SK-N-SH (cell line): ENCODE measurements around the gene ARHGEF4. TPM values are rescaled to one million over a fixed set of nuclear protein-coding genes. Genes with fewer than 3 reads are reported as not detected.

Source experiments
- CTCF ChIA-PET: fragments of 300-600, 350-600 bp; formaldehyde crosslinking; extraction: SDS; loops from one replicate; lab custom pipeline; 2021; lab: Yijun Ruan, JAX
- POLR2A ChIA-PET: fragments of 350-600 bp; sonication (Branson Sonifier 250); formaldehyde crosslinking; extraction: SDS; loops from one replicate; lab custom pipeline; 2020; ENCODE audit warnings: antibody characterized with exemption, inconsistent platforms; lab: Yijun Ruan, JAX
- DNase-seq: peaks from one replicate; pipeline ENCODE4 v3.0.0; 2012
- H2AFZ ChIP-seq: fragments of 200-600 bp; sonication (generic); 2 replicates; pipeline ENCODE4 v1.8.1; 2016; ENCODE audit warnings: antibody characterized with exemption, mild to moderate bottlenecking, low read depth
- H3F3A ChIP-seq: fragments of 200-600 bp; sonication (generic); replicated peaks from 2 replicates; pipeline ENCODE3; 2016; ENCODE audit warnings: antibody characterized with exemption, mild to moderate bottlenecking; ENCODE audit not compliant: insufficient read depth
- H3K27ac ChIP-seq, 2 experiments: fragments of 200-500 bp in 1 of 2; fragments of 200-600 bp in 1 of 2; sonication (Bioruptor generic) in 1 of 2; sonication (generic), shearing (Covaris generic) in 1 of 2; 2 replicates each; pipeline versions ENCODE4 v1.5.1 to v1.6.1; 2014 to 2016; ENCODE audit warnings: low read depth in 2 of 2, inconsistent platforms in 1 of 2, low read length in 1 of 2, mild to moderate bottlenecking in 1 of 2, mixed read lengths in 1 of 2
- H3K27me3 ChIP-seq: fragments of 200-600 bp; sonication (generic), shearing (Covaris generic); 2 replicates; pipeline ENCODE4 v1.6.1; 2016; ENCODE audit warnings: mixed run types; ENCODE audit not compliant: insufficient read depth
- H3K36me3 ChIP-seq, 2 experiments: fragments of 200-500 bp in 1 of 2; fragments of 200-600 bp in 1 of 2; sonication (Bioruptor generic) in 1 of 2; sonication (generic) in 1 of 2; replicated peaks in 1 of 2; 2 replicates each; pipeline versions ENCODE3 to v1.5.1; 2014 to 2016; ENCODE audit warnings: low read length in 1 of 2, mild to moderate bottlenecking in 1 of 2; ENCODE audit not compliant: insufficient read depth in 2 of 2, control insufficient read depth in 1 of 2
- H3K4me1 ChIP-seq, 2 experiments: fragments of 200-500 bp in 1 of 2; fragments of 200-600 bp in 1 of 2; sonication (Bioruptor generic) in 1 of 2; sonication (generic), shearing (Covaris generic) in 1 of 2; 2 replicates each; pipeline versions ENCODE4 v1.5.1 to v1.6.1; 2014 to 2016; ENCODE audit warnings: low read depth in 1 of 2, low read length in 1 of 2, mixed run types in 1 of 2; ENCODE audit not compliant: insufficient read depth in 2 of 2, control insufficient read depth in 1 of 2
- H3K4me2 ChIP-seq: fragments of 200-600 bp; sonication (generic), shearing (Covaris generic); 2 replicates; pipeline ENCODE4 v1.6.1; 2017; ENCODE audit warnings: mixed run types
- H3K4me3 ChIP-seq, 2 experiments: fragments of 200-500 bp in 1 of 2; fragments of 200-600 bp in 1 of 2; sonication (Bioruptor generic) in 1 of 2; sonication (generic), shearing (Covaris generic) in 1 of 2; 2 replicates each; pipeline versions ENCODE4 v1.5.1 to v1.8.1; 2014 to 2016; ENCODE audit warnings: low read depth in 2 of 2, inconsistent platforms in 1 of 2, low read length in 1 of 2, mild to moderate bottlenecking in 1 of 2, mixed read lengths in 1 of 2, moderate library complexity in 1 of 2
- H3K79me2 ChIP-seq: fragments of 200-600 bp; sonication (generic); 2 replicates; pipeline ENCODE4 v1.8.1; 2017; ENCODE audit warnings: mild to moderate bottlenecking; ENCODE audit not compliant: insufficient read depth
- H3K9ac ChIP-seq: fragments of 200-600 bp; sonication (generic); 2 replicates; pipeline ENCODE4 v1.6.1; 2017; ENCODE audit warnings: mixed run types
- H3K9me2 ChIP-seq: fragments of 200-600 bp; sonication (generic); 2 replicates; pipeline ENCODE4 v1.6.1; 2017; ENCODE audit warnings: mixed run types
- H3K9me3 ChIP-seq: fragments of 200-600 bp; sonication (generic); 2 replicates; pipeline ENCODE4 v1.6.1; 2017; ENCODE audit warnings: mixed run types, mild to moderate bottlenecking, moderate library complexity
- H4K20me1 ChIP-seq: fragments of 200-600 bp; sonication (generic); 2 replicates; pipeline ENCODE4 v1.6.1; 2017; ENCODE audit warnings: mild to moderate bottlenecking, mixed run types; ENCODE audit not compliant: insufficient read depth
- EP300 ChIP-seq, 2 experiments: IDR thresholded peaks; 2 replicates each; pipeline versions ENCODE4 v1.4.0 to v1.6.1; 2012; ENCODE audit warnings: borderline replicate concordance in 1 of 2, low read depth in 1 of 2, low read length in 1 of 2
- FOXJ3 ChIP-seq: sonication (generic); formaldehyde crosslinking; IDR thresholded peaks from 2 replicates; pipeline ENCODE4 v1.5.1; 2020; ENCODE audit warnings: mild to moderate bottlenecking, missing genetic modification reagents
- GATA2 ChIP-seq: sonication (generic); formaldehyde crosslinking; IDR thresholded peaks from 2 replicates; pipeline ENCODE4 v1.5.0; 2020; ENCODE audit warnings: mild to moderate bottlenecking, missing genetic modification reagents
- MEF2A ChIP-seq: IDR thresholded peaks from 2 replicates; pipeline ENCODE4 v1.4.0; 2012; ENCODE audit warnings: low read depth, borderline replicate concordance
- MXI1 ChIP-seq: IDR thresholded peaks from 2 replicates; pipeline ENCODE4 v1.6.1; 2012; ENCODE audit warnings: mild to moderate bottlenecking, low read depth, low read length, improper control_type of control experiment
- NRF1 ChIP-seq: IDR thresholded peaks from 2 replicates; pipeline ENCODE4 v1.6.1; 2012; ENCODE audit warnings: low read depth, mild to moderate bottlenecking, low read length
- PBX3 ChIP-seq: IDR thresholded peaks from 2 replicates; pipeline ENCODE4; 2012
- RAD21 ChIP-seq: IDR thresholded peaks from 2 replicates; pipeline ENCODE4 v1.6.1; 2012; ENCODE audit warnings: mild to moderate bottlenecking, low read length
- RXRA ChIP-seq: IDR thresholded peaks from 2 replicates; pipeline ENCODE4 v1.4.0; 2012; ENCODE audit warnings: low read depth, mild to moderate bottlenecking, borderline replicate concordance
- USF1 ChIP-seq: IDR thresholded peaks from 2 replicates; pipeline ENCODE4 v1.4.0; 2012; ENCODE audit warnings: low read depth, borderline replicate concordance
- WGBS: methylation state at CpG from one replicate; pipeline ENCODE4 v1.1.6; 2017; ENCODE audit warnings: low lambda C conversion rate; 5-methylcytosine and 5-hydroxymethylcytosine counted together
- polyA plus RNA-seq, 3 experiments: library from polyadenylated mRNA; depleted of rRNA; stranded (reverse); fragments of >200 nt; gene quantifications; 2 replicates each; pipeline ENCODE4 v1.2.3, GENCODE V29; 2012

The ARHGEF4 gene
- polyA plus RNA-seq, 1 of the 3 experiments (the other 2 are of a cell fraction), result 2.3 TPM

- no peak overlapping the region for H3K9ac ChIP-seq
- H4K20me1 ChIP-seq, result no peaks in the 10 kb centered on the region
- no peaks in the 10 kb centered on the region for H3K79me2 ChIP-seq
- H3K4me2 ChIP-seq, result peak overlapping the region; percentile 67
- H3K27me3 ChIP-seq, result no peaks in the 10 kb centered on the region
- peak; percentile 82 for DNase-seq
- H3K9me2 ChIP-seq, result no peaks in the 10 kb centered on the region
- H3K27ac ChIP-seq, result no peak overlapping the region; a peak in 1 of 4 replicates
- no peaks in the 10 kb centered on the region for H3K36me3 ChIP-seq
- no peaks in the 10 kb centered on the region for H3K9me3 ChIP-seq
- ChIA-PET CTCF (interaction anchor here (0.9 to 1.2 kb wide), 2 partner anchors 40 to 71 kb away, joined by 4 to 5 read pairs; no protein-coding TSS in a partner anchor), POLR2A (no interaction called here)
- 38% methylated on average over 27 of the region's 65 CpGs for WGBS
- H2AFZ ChIP-seq, result peak overlapping the region; percentile 51; the same call in 1 of the 2 replicates
- H3F3A ChIP-seq, result no peaks in the 10 kb centered on the region
- H3K4me1 ChIP-seq, result peaks cover 0 to 41% of the 10 kb centered on the region in 2 experiments; a peak in 2 of 4 replicates
- peak overlapping the region; percentile 32 to 49; a peak in 3 of 4 replicates for H3K4me3 ChIP-seq
- TF ChIP-seq GATA2 (no peak), MXI1 (0 out of 2 replicates have a peak, but pooled peaks have one; percentile 29)
These were observed 198.6 kb downstream of the ARHGEF4 start for GRCh38 chr2:131035112-131035825.

GRCh38 chr2:131035826-131036231 lies 199.1 kb downstream of the ARHGEF4 start:
- Histone ChIP-seq H3K9me2 (no peaks in the 10 kb centered on the region), H3K9me3 (no peaks in the 10 kb centered on the region), H3K27me3 (no peaks in the 10 kb centered on the region), H3K4me1 (peaks cover 0 to 35% of the 10 kb centered on the region in 2 experiments; a peak in 2 of 4 replicates), H3K36me3 (no peaks in the 10 kb centered on the region), H3K4me3 (peak overlapping the region; percentile 32 to 49; a peak in 2 of 4 replicates), H3F3A (no peaks in the 10 kb centered on the region), H3K9ac (no peak overlapping the region), H3K79me2 (no peaks in the 10 kb centered on the region), H3K27ac (no peak overlapping the region), H3K4me2 (peak overlapping the region; percentile 67), H2AFZ (no peak overlapping the region), H4K20me1 (no peaks in the 10 kb centered on the region)
- DNase-seq, result peak; percentile 49
- CTCF ChIA-PET, result interaction anchor here (0.9 to 1.2 kb wide), 2 partner anchors 40 to 72 kb away, joined by 4 to 5 read pairs; no protein-coding TSS in a partner anchor
- 100% methylated on average over 2 of the region's 10 CpGs for WGBS
- TF ChIP-seq EP300 (IDR thresholded peaks at IDR 0.05; ENCODE audit: borderline replicate concordance in 1 of 2, low read depth in 1 of 2, low read length in 1 of 2), result no peak
- no peak for TF ChIP-seq USF1
- no peak for TF ChIP-seq PBX3
- TF ChIP-seq MEF2A, result no peak
- TF ChIP-seq FOXJ3 (CRISPR knock-in tag), result no peak
- no peak for TF ChIP-seq RXRA
- no peak for TF ChIP-seq MXI1
- no peak for TF ChIP-seq RAD21
- no peak for TF ChIP-seq NRF1
- POLR2A ChIA-PET, result interaction anchor here (1.6 kb wide), 1 partner anchor 10 kb away, joined by 3 read pairs; no protein-coding TSS in a partner anchor
